NCI-H2029 (cell line): ENCODE data around the gene OR8G5.

Experiments used
- DNase-seq: peaks from one replicate; lab custom pipeline; 2025; lab: John Stamatoyannopoulos, UW

Gene OR8G5

DNA sequence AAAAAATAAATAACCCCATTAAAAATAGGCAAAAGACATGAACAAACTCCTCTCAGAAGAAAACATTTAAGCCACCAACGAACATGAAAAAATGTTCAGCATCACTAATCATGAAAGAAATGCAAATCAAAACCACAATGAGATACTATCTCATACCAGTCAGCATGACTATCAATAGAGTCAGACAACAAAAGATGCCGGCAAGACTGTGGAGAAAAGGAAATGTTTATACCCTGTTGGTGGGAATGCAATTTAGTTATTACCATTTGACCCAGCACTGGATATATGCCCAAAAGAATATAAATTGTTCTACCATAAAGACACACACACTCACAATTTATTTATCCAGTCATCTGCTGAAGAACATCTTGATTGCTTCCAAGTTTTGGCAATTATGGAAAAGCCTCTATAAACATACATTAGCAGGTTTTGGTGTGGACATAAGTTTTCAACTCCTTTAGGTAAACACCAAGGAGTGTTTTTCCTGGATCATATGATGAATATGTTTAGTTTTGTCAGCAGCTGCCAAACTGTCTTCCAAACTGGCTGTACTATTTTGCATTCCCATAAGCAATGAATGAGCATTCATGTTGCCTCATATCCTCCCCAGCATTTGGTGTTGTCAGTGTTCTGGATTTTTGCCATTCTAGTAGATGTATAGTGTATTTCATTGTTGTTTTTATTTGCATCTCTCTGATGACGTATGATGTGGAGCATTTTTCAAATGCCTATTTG, 29.6 kb downstream of the OR8G5 start:
- DNase-seq, result no peak

DNA sequence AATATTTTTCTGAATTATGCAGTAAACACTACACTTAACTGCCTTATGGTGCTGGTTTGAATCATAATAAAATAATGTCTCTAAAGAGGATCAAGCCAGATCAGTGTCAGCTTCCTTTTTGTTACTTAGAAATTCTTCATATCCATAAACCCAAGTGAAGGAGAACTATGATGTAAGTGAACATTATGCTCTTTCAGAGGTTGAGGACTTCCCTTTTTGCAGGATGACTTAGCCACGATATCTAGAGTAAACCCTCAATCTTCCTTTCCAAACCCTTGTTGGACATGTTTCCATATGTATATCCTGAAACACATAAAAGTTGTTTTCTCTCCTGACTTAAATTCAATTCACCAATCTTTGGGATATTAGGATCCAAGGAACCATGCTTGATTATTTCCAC, 38.5 kb downstream of the OR8G5 start:
- no peak for DNase-seq

DNA sequence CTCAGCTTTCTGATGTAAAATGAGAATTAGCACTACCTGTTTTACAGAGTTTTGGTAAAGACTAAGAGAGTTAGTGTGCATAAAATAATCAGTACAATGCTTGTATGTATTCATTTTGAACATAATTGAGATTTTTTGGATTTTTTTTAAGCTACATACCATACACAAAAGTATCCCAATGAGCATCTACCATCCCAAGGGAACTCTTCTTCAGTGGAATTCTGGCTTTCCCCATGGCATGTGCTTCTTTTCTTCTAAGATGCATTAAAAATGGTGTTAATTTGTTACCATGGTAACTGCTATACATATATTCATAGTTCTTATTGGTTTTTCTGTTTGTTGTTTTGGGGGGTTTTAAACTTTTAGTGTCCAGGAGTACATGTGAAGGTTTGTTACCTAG, 39.8 kb downstream of the OR8G5 start:
- DNase-seq, result no peak

DNA sequence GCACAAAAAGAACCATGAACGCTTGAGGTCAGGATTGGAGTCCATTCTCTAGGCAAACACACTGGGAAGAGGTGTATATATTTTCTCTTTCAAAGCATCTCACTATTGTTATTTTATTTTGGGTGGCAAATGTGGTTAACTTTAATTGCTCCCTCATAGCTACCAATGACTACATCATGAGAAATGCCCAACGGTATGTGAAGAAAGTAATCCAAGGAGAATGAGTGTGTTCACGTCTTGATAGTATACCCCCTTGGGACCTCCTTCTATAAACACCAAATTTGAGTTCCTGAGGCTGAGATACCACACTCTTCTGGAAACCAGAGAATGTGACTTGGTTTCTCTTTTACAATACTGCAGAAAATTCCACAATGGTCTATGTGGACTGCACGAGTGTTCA, 41.7 kb downstream of the OR8G5 start:
- no peak for DNase-seq

DNA sequence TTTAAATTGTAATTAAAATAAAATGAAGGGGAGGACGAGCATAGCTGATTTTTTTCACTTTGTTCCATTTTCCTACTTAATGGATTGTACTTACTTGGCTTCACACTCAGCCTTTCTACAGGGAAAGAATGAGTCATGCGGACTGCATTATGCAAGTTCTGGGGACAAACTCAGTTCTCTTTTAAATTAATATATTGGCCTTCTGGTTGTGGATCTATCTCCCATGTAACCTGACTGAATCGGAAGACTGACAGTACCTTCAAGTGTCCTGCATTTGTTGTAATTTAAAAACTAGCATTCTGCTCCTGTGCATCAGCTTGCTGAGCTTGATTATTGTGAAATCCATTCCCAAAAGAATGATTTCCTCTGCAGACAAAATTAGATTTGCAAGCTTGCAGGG, 45.4 kb downstream of the OR8G5 start:
- DNase-seq, result no peak

DNA sequence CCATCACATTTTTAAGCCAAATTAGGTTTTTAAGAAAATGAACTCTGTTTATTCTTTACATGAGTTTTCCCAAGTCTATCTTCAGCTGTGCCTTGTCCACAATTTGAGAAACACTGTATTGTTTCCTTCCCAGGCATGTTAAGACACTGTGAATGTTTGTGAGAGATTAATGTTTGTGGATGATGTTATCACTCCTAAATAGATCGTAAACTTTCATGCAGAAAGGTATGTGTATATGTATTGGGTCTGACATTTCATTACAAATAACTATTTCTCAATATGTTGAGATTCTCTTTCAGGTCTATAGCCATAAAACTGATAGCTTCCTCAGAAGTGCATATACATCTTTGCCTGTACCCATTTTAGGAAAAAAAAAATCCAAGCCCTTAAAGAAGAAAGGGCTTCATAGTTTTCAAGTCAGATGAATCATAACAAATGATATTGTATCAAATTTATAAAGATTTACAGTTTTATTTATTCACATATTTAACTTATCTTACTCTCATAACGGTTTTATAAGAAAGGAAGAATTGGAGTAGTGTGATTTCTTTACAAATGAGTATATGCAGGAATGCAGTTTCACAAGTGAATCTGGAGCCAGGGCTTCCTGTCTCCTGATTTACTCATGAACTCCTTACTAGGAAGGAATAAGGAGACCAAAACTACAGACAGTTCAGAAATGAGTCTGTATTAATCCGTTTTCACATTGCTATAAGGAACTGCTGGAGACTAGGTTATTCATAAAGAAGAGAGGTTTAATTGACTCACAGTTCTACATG, 46.4 kb downstream of the OR8G5 start:
- no peak for DNase-seq

DNA sequence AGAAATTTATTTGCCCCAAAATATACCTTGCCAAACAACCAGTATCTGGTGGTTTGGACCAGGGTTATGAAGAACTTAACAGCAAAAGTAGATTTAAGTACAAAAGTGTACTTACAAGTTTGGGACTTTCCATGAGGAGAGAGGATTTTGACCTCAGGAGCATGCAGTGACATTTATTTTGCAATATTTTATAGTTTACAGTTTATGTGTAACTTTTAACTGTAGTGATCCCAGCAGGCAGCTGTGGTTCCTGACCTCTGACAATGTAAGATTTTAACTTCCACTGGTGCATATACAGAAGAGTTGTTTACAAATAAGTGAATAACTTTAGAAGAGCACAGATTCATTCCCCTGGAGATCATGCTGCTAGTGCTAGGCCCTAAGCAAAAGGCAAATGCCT, 50.9 kb downstream of the OR8G5 start:
- DNase-seq, result no peak

DNA sequence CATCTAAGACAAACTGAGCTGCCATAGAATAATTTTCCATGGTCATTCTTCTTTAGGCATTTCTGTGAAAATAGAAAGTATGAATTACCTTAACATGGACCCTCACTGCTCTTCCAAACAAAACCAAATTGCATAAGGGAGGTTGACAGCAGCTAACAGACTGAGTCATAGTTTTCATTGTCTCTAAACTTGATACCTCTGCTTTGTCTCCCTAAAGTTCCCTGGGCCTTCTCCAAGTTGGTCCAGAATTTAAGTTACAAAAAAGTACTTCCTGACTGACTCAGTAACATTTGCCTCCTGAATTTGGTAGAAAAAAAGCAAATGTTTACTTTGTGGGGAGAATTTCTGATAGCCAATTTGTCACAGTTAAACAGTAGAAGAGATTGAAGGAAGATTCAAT, 54.5 kb downstream of the OR8G5 start:
- DNase-seq, result no peak

DNA sequence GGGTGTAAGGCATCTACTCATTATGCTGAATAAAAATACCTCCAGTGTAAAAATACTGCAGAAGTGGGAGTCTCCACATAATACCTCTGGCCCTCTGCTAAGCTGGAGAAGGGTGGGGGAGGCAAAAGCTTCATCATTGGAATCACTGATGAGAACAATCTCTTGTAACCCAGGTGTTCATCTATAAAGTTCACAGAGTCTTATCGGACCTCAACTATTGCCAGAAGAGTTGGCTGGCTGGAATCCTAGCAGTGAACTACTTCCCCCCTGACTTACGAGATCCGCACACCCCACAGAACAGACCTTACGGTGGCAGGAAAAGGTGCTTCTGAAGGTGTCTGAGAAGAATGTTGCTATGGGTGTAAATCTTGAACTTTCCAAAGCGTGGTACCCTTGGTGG, 55.1 kb downstream of the OR8G5 start:
- no peak for DNase-seq

DNA sequence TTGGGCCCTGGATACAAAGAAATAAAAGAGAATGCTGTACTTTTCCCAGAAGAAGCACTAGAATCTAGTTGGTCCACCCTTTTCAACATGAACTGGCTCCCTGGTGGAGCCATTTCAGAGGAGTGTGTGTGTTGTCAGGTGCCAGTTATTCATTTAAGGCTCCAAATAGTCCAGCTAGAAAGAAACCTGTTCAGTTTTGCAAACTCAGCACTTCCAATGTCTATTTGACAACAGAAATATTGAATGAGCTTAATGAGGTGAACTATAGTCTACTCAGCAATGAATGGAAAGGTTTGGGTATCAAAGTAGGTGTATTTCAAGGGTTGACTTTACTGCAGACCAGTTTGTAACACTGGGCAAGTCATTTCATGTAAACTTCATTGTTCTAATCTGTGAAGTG, 55.5 kb downstream of the OR8G5 start:
- DNase-seq, result no peak

DNA sequence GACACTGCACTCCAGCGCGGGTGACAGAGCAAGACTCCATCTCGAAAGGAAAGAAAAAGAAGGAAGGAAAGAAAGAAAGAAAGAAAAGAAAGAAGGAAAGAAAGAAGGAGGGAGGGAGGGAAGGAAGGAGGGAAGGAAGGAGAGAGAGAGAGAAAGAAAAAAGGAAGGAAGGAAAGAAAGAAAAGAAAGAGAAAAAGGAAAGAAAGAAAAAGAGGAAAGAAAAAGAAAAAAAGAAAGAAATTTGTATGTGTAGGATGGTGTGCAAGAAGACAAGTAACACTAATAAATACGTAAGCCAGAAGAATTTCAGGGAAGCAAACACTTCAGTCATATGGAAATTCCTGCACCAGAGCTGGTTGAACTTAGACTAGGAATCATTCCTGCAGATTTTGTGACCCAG, 57.0 kb downstream of the OR8G5 start:
- DNase-seq, result no peak

DNA sequence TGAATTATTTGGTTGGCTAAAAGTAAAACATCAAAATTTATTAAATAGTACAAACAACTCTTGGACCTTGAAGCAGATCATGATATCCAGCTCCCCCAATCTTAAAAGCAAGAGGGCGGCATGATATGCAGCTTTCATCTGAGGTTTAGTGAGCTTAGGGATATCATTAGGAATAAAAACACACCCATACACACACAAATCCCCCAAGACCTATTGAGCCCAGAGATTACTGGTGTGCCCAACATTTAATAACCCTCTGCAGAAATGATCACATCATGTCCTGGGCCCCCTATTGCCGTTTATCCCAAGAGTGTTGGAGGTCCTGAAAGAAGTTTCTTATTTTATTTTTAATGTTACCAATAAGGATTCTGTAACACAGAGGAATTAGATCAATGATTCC, 57.7 kb downstream of the OR8G5 start, which contains the start of gene OR8D1:
Gene OR8D1 (minus strand): TSS at position 101 of the 400 bp plus-strand sequence. CDS start 3,183 bp downstream, outside the sequence.
- no peak for DNase-seq

DNA sequence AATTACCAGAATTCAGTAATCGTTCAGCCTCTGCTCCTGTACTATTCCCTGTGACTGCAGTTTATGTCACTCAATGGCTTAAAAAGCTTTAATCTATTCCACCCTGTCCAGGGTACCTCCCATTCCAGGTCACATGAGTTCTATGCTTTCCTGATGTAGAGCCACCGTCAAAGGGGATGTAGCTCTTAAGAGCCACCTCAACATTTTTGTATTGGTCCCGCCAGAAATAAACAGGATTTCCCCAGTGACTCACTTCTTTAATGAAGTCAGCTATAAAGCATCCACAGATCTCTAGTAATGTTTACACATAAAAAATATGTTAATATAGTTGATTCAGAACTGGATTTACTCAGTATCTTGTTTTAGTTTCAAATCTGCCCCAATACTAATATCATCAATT, 58.9 kb downstream of the OR8G5 start:
- no peak for DNase-seq
